Ovary (tissue), 9 donors: ENCODE data around the gene CAPZB. TPM values are rescaled to one million over a fixed set of nuclear protein-coding genes. Genes with fewer than 3 reads are reported as not detected.

Experiments used
- DNase-seq, 5 donors: peaks; one replicate each; pipeline ENCODE4 v3.0.0-alpha.2; 2019 to 2020
- H3K27ac ChIP-seq, 2 donors: fragments of 200-600 bp; one replicate each; pipeline versions ENCODE4 v1.5.1 to v1.8.0; 2019 to 2022
- H3K27me3 ChIP-seq: fragments of 200-600 bp; one replicate; pipeline ENCODE4 v1.8.0; 2022
- H3K36me3 ChIP-seq: fragments of 200-600 bp; sonication (generic); one replicate; pipeline ENCODE4 v1.5.1; 2019
- H3K4me1 ChIP-seq: one replicate; pipeline ENCODE4 v1.8.1; 2013; ENCODE audit warnings: mild to moderate bottlenecking, moderate library complexity; ENCODE audit not compliant: insufficient read depth
- H3K4me3 ChIP-seq: fragments of 200-600 bp; sonication (generic); one replicate; pipeline ENCODE4 v1.5.1; 2017
- H3K9me3 ChIP-seq, 2 donors: fragments of 200-600 bp in 1 of 2; sonication (generic) in 1 of 2; one replicate each; pipeline versions ENCODE4 v1.5.1 to v1.8.1; 2013 to 2019; ENCODE audit warnings: mild to moderate bottlenecking in 1 of 2, moderate library complexity in 1 of 2
- CTCF ChIP-seq, 3 donors: fragments of 450-650 bp in 2 of 3; fragments of 200-600 bp in 1 of 3; IDR thresholded peaks; one replicate each; pipeline versions ENCODE4 v1.5.1 to v1.8.0; 2016 to 2022; ENCODE audit warnings: antibody characterized with exemption in 3 of 3, mild to moderate bottlenecking in 1 of 3
- EP300 ChIP-seq: sonication (generic); formaldehyde crosslinking; IDR thresholded peaks from one replicate; pipeline ENCODE4 v1.6.1; 2017; ENCODE audit warnings: antibody characterized with exemption
- POLR2A ChIP-seq: fragments of 450-650 bp; IDR thresholded peaks from one replicate; pipeline ENCODE4 v1.6.1; 2017; ENCODE audit warnings: antibody characterized with exemption, mild to moderate bottlenecking, moderate library complexity
- WGBS, 3 donors: extraction: QIAGEN DNeasy Blood & Tissue Kit in 1 of 3; methylation state at CpG; one replicate each; pipeline versions ENCODE4 v1.1.5 to v1.1.7; 2013 to 2017; 5-methylcytosine and 5-hydroxymethylcytosine counted together
- intact Hi-C, 4 donors: fragments of 100-400 bp; cut with DNase I; formaldehyde crosslinking; loops; one replicate each; pipeline versions ENCODE4 v1.11.0 to v1.15.1; 2022 to 2023
- polyA plus RNA-seq, 2 donors: library from polyadenylated mRNA; stranded (reverse); fragments of 200-250 nt in 1 of 2; fragments of 350-450 nt in 1 of 2; fragmentation: Illumina TruSeq in 1 of 2; extraction: RNeasy Lipid Tissue Mini Kit (QIAGEN cat#74804) in 1 of 2; gene quantifications; one replicate each; pipeline ENCODE4 v1.2.3, GENCODE V29; 2013 to 2014
- total RNA-seq, 7 donors: library from RNA; depleted of rRNA in 2 of 7; stranded (reverse); fragments of >200 nt in 2 of 7; fragmentation: NEBNext Ultra II Directional in 3 of 7; extraction: Animal tissue kit (Norgen Biotek cat#: 25700) in 3 of 7; gene quantifications; one replicate each; pipeline versions ENCODE4 v1.1.0 to v1.2.4, GENCODE V29; 2016 to 2023
- donor health status: DM: no; HTN: no; CAD: no; lungs with moderate emphysema.
- donor health status: DM: no; HTN: no; CAD: no.
- donor health status: Bipolar disorder and iron deficiency.
- donor health status: DM: yes; HTN: yes; CAD: no.
- donor health status: DM: no; HTN: no; CAD: no.
- donor health status: DM: yes; HTN: yes; CAD: no.

Gene CAPZB
- total and polyA plus RNA-seq, 9 donors: 85.0 to 391 (median 258) TPM

GRCh38 chr1:19372602-19373001 lies 112.7 kb downstream of the CAPZB start:
- Histone ChIP-seq H3K4me1 (peaks cover 8% of the 10 kb centered on the region), H3K27ac (no peak overlapping the region), H3K36me3 (no peaks in the 10 kb centered on the region), H3K4me3 (no peak overlapping the region), H3K9me3 (no peaks in the 10 kb centered on the region), H3K27me3 (no peaks in the 10 kb centered on the region)
- intact Hi-C loops: no loop called here
- 65 to 85% (median 82%) methylated on average over 7 of the region's 7 CpGs for WGBS, 3 donors
- no peak for DNase-seq
- TF ChIP-seq CTCF (IDR thresholded peaks at IDR 0.05): no peak
- TF ChIP-seq EP300: no peak
- no peak for TF ChIP-seq POLR2A

GRCh38 chr1:19372136-19372514 lies 113.2 kb downstream of the CAPZB start:
- Histone ChIP-seq H3K4me3 (no peak overlapping the region), H3K36me3 (no peaks in the 10 kb centered on the region), H3K9me3 (no peaks in the 10 kb centered on the region), H3K4me1 (peaks cover 8% of the 10 kb centered on the region), H3K27me3 (no peaks in the 10 kb centered on the region), H3K27ac (no peak overlapping the region)
- intact Hi-C loops: no loop called here
- no peak for TF ChIP-seq POLR2A
- no peak for DNase-seq
- 44 to 51% (median 47%) methylated on average over 5 of the region's 5 CpGs for WGBS, 3 donors

GRCh38 chr1:19371226-19372135 lies 113.9 kb downstream of the CAPZB start:
- H3K9me3 ChIP-seq: no peaks in the 10 kb centered on the region
- H3K36me3 ChIP-seq: no peaks in the 10 kb centered on the region
- peaks cover 8% of the 10 kb centered on the region for H3K4me1 ChIP-seq
- 90 to 94% (median 92%) methylated on average over 23 of the region's 23 CpGs for WGBS, 3 donors
- no peak for DNase-seq
- no peak overlapping the region for H3K27ac ChIP-seq
- no peak overlapping the region for H3K4me3 ChIP-seq
- intact Hi-C loops: no loop called here
- TF ChIP-seq CTCF (IDR thresholded peaks at IDR 0.05) (no peak), POLR2A (no peak), EP300 (no peak)
- no peaks in the 10 kb centered on the region for H3K27me3 ChIP-seq

- no peak overlapping the region for H3K27ac ChIP-seq
Measured at GRCh38 chr1:19370453-19371170, 114.7 kb downstream of the CAPZB start.

More at GRCh38 chr1:19370453-19371170, 114.7 kb downstream of the CAPZB start:
- no peak for DNase-seq
- Histone ChIP-seq H3K36me3 (no peaks in the 10 kb centered on the region), H3K9me3 (no peaks in the 10 kb centered on the region), H3K4me3 (no peak overlapping the region), H3K4me1 (peaks cover 10% of the 10 kb centered on the region), H3K27me3 (no peaks in the 10 kb centered on the region)
- intact Hi-C loops: no loop called here
- no peak for TF ChIP-seq CTCF (IDR thresholded peaks at IDR 0.05)
- TF ChIP-seq EP300: no peak
- TF ChIP-seq POLR2A: no peak
- WGBS, 3 donors: 85 to 91% (median 88%) methylated on average over 13 of the region's 13 CpGs
